SIG-M5 treated with dmso at 0.1 percent for 504 hours (cell line): ENCODE measurements around the gene ENTHD1.

Experiments
- DNase-seq: peaks from one replicate; lab custom pipeline; 2025; ENCODE audit not compliant: unreplicated experiment; lab: John Stamatoyannopoulos, UW

ENTHD1 gene

GRCh38 chr22:39797528-39798147 is 95.9 kb downstream of the ENTHD1 start:
- DNase-seq: no peak

- DNase-seq: no peak
Measured at GRCh38 chr22:39789788-39790187, 103.8 kb downstream of the ENTHD1 start.

- no peak for DNase-seq
Measured at GRCh38 chr22:39785232-39785631, 108.3 kb downstream of the ENTHD1 start.

- no peak for DNase-seq
Measured at GRCh38 chr22:39777716-39778454, 115.7 kb downstream of the ENTHD1 start.

GRCh38 chr22:39776295-39777009 is 117.1 kb downstream of the ENTHD1 start:
- DNase-seq: no peak

GRCh38 chr22:39773976-39774539 is 119.5 kb downstream of the ENTHD1 start:
- DNase-seq: peak; percentile 1

- no peak for DNase-seq
Measured at GRCh38 chr22:39773503-39773902, 120.1 kb downstream of the ENTHD1 start.

- DNase-seq: no peak
Measured at GRCh38 chr22:39771486-39771885, 122.1 kb downstream of the ENTHD1 start.

GRCh38 chr22:39765661-39766060 is 127.9 kb downstream of the ENTHD1 start:
- no peak for DNase-seq

GRCh38 chr22:39765046-39765445 is 128.5 kb downstream of the ENTHD1 start:
- DNase-seq: no peak

GRCh38 chr22:39763276-39763675 is 130.3 kb downstream of the ENTHD1 start:
- DNase-seq: no peak

GRCh38 chr22:39750759-39751158 is 142.8 kb downstream of the ENTHD1 start:
- DNase-seq: no peak

- DNase-seq: no peak
Measured at GRCh38 chr22:39748877-39749276, 144.7 kb downstream of the ENTHD1 start.

- no peak for DNase-seq
Measured at GRCh38 chr22:39746600-39747262, 146.8 kb downstream of the ENTHD1 start.

- no peak for DNase-seq
Measured at GRCh38 chr22:39745789-39746188, 147.8 kb downstream of the ENTHD1 start.

- DNase-seq: no peak
Measured at GRCh38 chr22:39744353-39744752, 149.2 kb downstream of the ENTHD1 start.

- no peak for DNase-seq
Measured at GRCh38 chr22:39743935-39744334, 149.6 kb downstream of the ENTHD1 start.

- no peak for DNase-seq
Measured at GRCh38 chr22:39739338-39740027, 154.1 kb downstream of the ENTHD1 start.

GRCh38 chr22:39738746-39739145 is 154.8 kb downstream of the ENTHD1 start:
- no peak for DNase-seq

- no peak for DNase-seq
Measured at GRCh38 chr22:39735776-39736175, 157.8 kb downstream of the ENTHD1 start.

- DNase-seq: no peak
Measured at GRCh38 chr22:39734866-39735265, 158.7 kb downstream of the ENTHD1 start.
